ENCODE results near the gene FBXO24. TPM values are rescaled to one million over a fixed set of nuclear protein-coding genes. Genes with fewer than 3 reads are reported as not detected.

FBXO24 gene
- total and polyA plus RNA-seq, 9 of the 15 experiments (the other 6 are each of a cell fraction or from before 2014, with no cell fraction given), result 0.17 to 0.95 (median 0.50) TPM

- Histone ChIP-seq H3K79me2 (ENCODE audit: control insufficient read depth, insufficient read depth, low read length) (peaks cover 9% of the 10 kb centered on the region; the same call in 2 of the 3 replicates), H2AFZ (ENCODE audit: low read depth, low read length) (no peak overlapping the region), H3K27ac (ENCODE audit: extremely low read depth, low read depth, low read length) (no peak overlapping the region), H3K9ac (ENCODE audit: insufficient read depth in 1 of 2, low read depth in 2 of 2, low read length in 2 of 2) (no peak overlapping the region), H3K9me3 (replicated peaks; ENCODE audit: control insufficient read depth, insufficient read depth, low read depth, low read length) (no peaks in the 10 kb centered on the region), H3K4me2 (ENCODE audit: insufficient read depth, low read length) (no peak overlapping the region), H3K36me3 (ENCODE audit: control insufficient read depth, insufficient read depth, low read length) (peaks cover 3% of the 10 kb centered on the region; the same call in 1 of the 3 replicates), H3K4me3 (no peak overlapping the region), H3K4me1 (replicated peaks in 1 of 2; ENCODE audit: control insufficient read depth in 2 of 2, insufficient read depth in 2 of 2, low read length in 2 of 2) (peaks cover 23 to 42% of the 10 kb centered on the region in 2 experiments; a peak in 3 of 5 replicates), H4K20me1 (replicated peaks; ENCODE audit: control insufficient read depth, insufficient read depth, low read length) (no peaks in the 10 kb centered on the region), H3K9me1 (ENCODE audit: control insufficient read depth, insufficient read depth, low read length) (no peaks in the 10 kb centered on the region), H3K27me3 (ENCODE audit: control insufficient read depth in 2 of 2, insufficient read depth in 2 of 2, low read length in 2 of 2) (no peaks in the 10 kb centered on the region)
- in situ Hi-C loops (cut with MboI) (no loop called here), intact Hi-C loops (cut with micrococcal nuclease) (no loop called here)
- no peak for DNase-seq (ENCODE audit: extremely low read depth in 1 of 4, low spot score in 3 of 4)
- TF ChIP-seq NFIC (IDR thresholded peaks at IDR 0.05), result no peak
- TF ChIP-seq RBM22 (IDR thresholded peaks at IDR 0.05; ENCODE audit: low read depth, low read length, poor library complexity, severe bottlenecking), result no peak
- no peak for TF ChIP-seq CUX1 (CRISPR knock-in tag; IDR thresholded peaks at IDR 0.05)
- ATAC-seq, result no peak
- WGBS (ENCODE audit: insufficient coverage, low coverage, missing lambda C conversion rate), result 84% methylated on average over 5 of the region's 5 CpGs
- BruUV-seq (replicated peaks), result no TSS peak
- CTCF ChIA-PET (ENCODE audit: low intra/inter-chr PET ratio), result no interaction called here
- no peak for FAIRE-seq
- POLR2A ChIA-PET, result no interaction called here
Measured at GRCh38 chr7:100609958-100610357, 23.8 kb downstream of the FBXO24 start.
